IMR-90 (cell line): ENCODE measurements around the gene CTNNAL1. TPM values are rescaled to one million over a fixed set of nuclear protein-coding genes. Genes with fewer than 3 reads are reported as not detected.

Experiments
- ATAC-seq: fragments of 200-7000 bp; cut with Tn5 transposase; 2 replicates; pipeline ENCODE4 v1.9.1; 2020; ENCODE audit warnings: low read depth, mild to moderate bottlenecking, moderate library complexity
- BruUV-seq: library from RNA; stranded (reverse); fragments of 400-500 nt; replicated peaks from 2 replicates; lab custom pipeline; 2021; lab: Mats Ljungman, UMichigan
- CTCF ChIA-PET: fragments of 300-600 bp; formaldehyde crosslinking; extraction: SDS; loops from one replicate; lab custom pipeline; 2021; ENCODE audit warnings: antibody characterized with exemption; lab: Yijun Ruan, JAX
- POLR2A ChIA-PET: fragments of 300-600 bp; sonication (Branson Sonifier 250); formaldehyde crosslinking; loops from one replicate; lab custom pipeline; 2022; ENCODE audit warnings: antibody characterized with exemption; ENCODE audit not compliant: unreplicated experiment; lab: Charles Lee
- DNase-seq: peaks from one replicate; pipeline ENCODE4 v3.0.0; 2013
- H2AFZ ChIP-seq: replicated peaks from 2 replicates; pipeline ENCODE3; 2013; ENCODE audit warnings: low read length, mild to moderate bottlenecking; ENCODE audit not compliant: poor library complexity
- H2AK5ac ChIP-seq: 2 replicates; pipeline ENCODE4 v1.6.1; 2013; ENCODE audit warnings: low read depth, low read length, inconsistent platforms
- H2AK9ac ChIP-seq: replicated peaks from 2 replicates; pipeline ENCODE3; 2013; ENCODE audit warnings: mild to moderate bottlenecking, low read depth, low read length, moderate library complexity; ENCODE audit not compliant: poor library complexity
- H2BK120ac ChIP-seq: 2 replicates; pipeline ENCODE4 v1.6.1; 2013; ENCODE audit warnings: low read depth, low read length, inconsistent platforms
- H2BK15ac ChIP-seq: 3 replicates; pipeline ENCODE4 v1.6.1; 2013; ENCODE audit warnings: low read depth, low read length, inconsistent platforms
- H2BK20ac ChIP-seq: 2 replicates; pipeline ENCODE4 v1.6.1; 2013; ENCODE audit warnings: low read depth, mild to moderate bottlenecking, inconsistent platforms, low read length, moderate library complexity
- H2BK5ac ChIP-seq: 2 replicates; pipeline ENCODE4 v1.6.1; 2013; ENCODE audit warnings: mild to moderate bottlenecking, low read depth, low read length, inconsistent platforms; ENCODE audit not compliant: poor library complexity, severe bottlenecking
- H3K14ac ChIP-seq: replicated peaks from 2 replicates; pipeline ENCODE4 v1.6.1; 2013; ENCODE audit warnings: low read depth, low read length, inconsistent platforms
- H3K18ac ChIP-seq: 2 replicates; pipeline ENCODE4 v1.6.1; 2013; ENCODE audit warnings: low read depth, low read length, control low read depth
- H3K23ac ChIP-seq: 2 replicates; pipeline ENCODE4 v1.6.1; 2013; ENCODE audit warnings: low read depth, low read length, inconsistent platforms
- H3K27ac ChIP-seq: 2 replicates; pipeline ENCODE4 v1.5.1; 2013; ENCODE audit warnings: mild to moderate bottlenecking, control low read depth, low read length; ENCODE audit not compliant: insufficient read depth
- H3K27me3 ChIP-seq: 2 replicates; pipeline ENCODE4 v1.6.1; 2013; ENCODE audit warnings: low read length; ENCODE audit not compliant: control insufficient read depth, insufficient read depth
- H3K36me3 ChIP-seq: 2 replicates; pipeline ENCODE4 v1.6.1; 2013; ENCODE audit warnings: low read length, mixed read lengths; ENCODE audit not compliant: control insufficient read depth, insufficient read depth
- H3K4ac ChIP-seq: 2 replicates; pipeline ENCODE4 v1.6.1; 2013; ENCODE audit warnings: low read depth, low read length, inconsistent platforms
- H3K4me1 ChIP-seq: 2 replicates; pipeline ENCODE4 v1.6.1; 2013; ENCODE audit warnings: low read length, mixed read lengths; ENCODE audit not compliant: control insufficient read depth, insufficient read depth
- H3K4me2 ChIP-seq: 2 replicates; pipeline ENCODE4 v1.6.1; 2013; ENCODE audit warnings: low read depth, mild to moderate bottlenecking, control low read depth, low read length, moderate library complexity
- H3K4me3 ChIP-seq: 2 replicates; pipeline ENCODE4 v1.5.1; 2013; ENCODE audit warnings: low read depth, mild to moderate bottlenecking, control low read depth, low read length, moderate library complexity; ENCODE audit not compliant: insufficient read depth
- H3K56ac ChIP-seq: 2 replicates; pipeline ENCODE4 v1.6.1; 2013; ENCODE audit warnings: low read length, inconsistent platforms; ENCODE audit not compliant: insufficient read depth; ENCODE audit errors: extremely low read depth
- H3K79me1 ChIP-seq, 2 experiments: 2 replicates each; pipeline ENCODE4 v1.6.1; 2013; ENCODE audit warnings: low read length in 2 of 2, inconsistent platforms in 1 of 2, low read depth in 1 of 2
- H3K9ac ChIP-seq: 2 replicates; pipeline ENCODE4 v1.6.1; 2013; ENCODE audit warnings: low read depth, low read length, control low read depth
- H3K9me1 ChIP-seq: 2 replicates; pipeline ENCODE4 v1.6.1; 2013; ENCODE audit warnings: low read length, inconsistent platforms; ENCODE audit not compliant: insufficient read depth
- H3K9me3 ChIP-seq: 2 replicates; pipeline ENCODE4 v1.6.1; 2013; ENCODE audit warnings: low read length; ENCODE audit not compliant: control insufficient read depth, insufficient read depth
- H4K20me1 ChIP-seq: 2 replicates; pipeline ENCODE4 v1.6.1; 2013; ENCODE audit warnings: low read length, inconsistent platforms; ENCODE audit not compliant: insufficient read depth
- H4K5ac ChIP-seq: 2 replicates; pipeline ENCODE4 v1.6.1; 2013; ENCODE audit warnings: mild to moderate bottlenecking, low read depth, low read length, control low read depth
- H4K8ac ChIP-seq, 2 experiments: 2 replicates each; pipeline ENCODE4 v1.6.1; 2013; ENCODE audit warnings: low read depth in 2 of 2, low read length in 2 of 2, control low read depth in 1 of 2, inconsistent platforms in 1 of 2
- H4K91ac ChIP-seq: 2 replicates; pipeline ENCODE4 v1.6.1; 2013; ENCODE audit warnings: low read depth, low read length, inconsistent platforms; ENCODE audit not compliant: insufficient read depth
- BHLHE40 ChIP-seq: fragments of 150-350 bp; IDR thresholded peaks from 2 replicates; pipeline ENCODE4 v1.6.1; 2016; ENCODE audit warnings: mild to moderate bottlenecking, low read depth, low read length
- CEBPB ChIP-seq: IDR thresholded peaks from 2 replicates; pipeline ENCODE4 v1.6.1; 2012; ENCODE audit warnings: low read depth, low read length, improper control_type of control experiment
- CHD1 ChIP-seq: IDR thresholded peaks from 2 replicates; pipeline ENCODE4 v1.6.1; 2012; ENCODE audit warnings: low read depth, low read length, improper control_type of control experiment
- CTCF ChIP-seq: conservative IDR thresholded peaks from 2 replicates; pipeline ENCODE4 v1.5.1; 2012; ENCODE audit warnings: mild to moderate bottlenecking, low read depth, low read length, improper control_type of control experiment
- FOS ChIP-seq: fragments of 150-350 bp; IDR thresholded peaks from 2 replicates; pipeline ENCODE4 v1.6.1; 2016; ENCODE audit warnings: low read depth, low read length
- MXI1 ChIP-seq: IDR thresholded peaks from 2 replicates; pipeline ENCODE4 v1.6.1; 2012; ENCODE audit warnings: low read depth, mild to moderate bottlenecking, low read length, moderate library complexity, borderline replicate concordance
- NFE2L2 ChIP-seq: fragments of 150-350 bp; IDR thresholded peaks from 2 replicates; pipeline ENCODE4 v1.6.1; 2016; ENCODE audit warnings: low read depth, mild to moderate bottlenecking, low read length
- POLR2A ChIP-seq: IDR thresholded peaks from 2 replicates; pipeline ENCODE4 v1.6.1; 2012; ENCODE audit warnings: mild to moderate bottlenecking, low read depth, low read length
- RAD21 ChIP-seq: IDR thresholded peaks from 2 replicates; pipeline ENCODE4 v1.6.1; 2012; ENCODE audit warnings: low read length, improper control_type of control experiment
- RCOR1 ChIP-seq: IDR thresholded peaks from 2 replicates; pipeline ENCODE4 v1.6.1; 2012; ENCODE audit warnings: mild to moderate bottlenecking, low read length, improper control_type of control experiment; ENCODE audit not compliant: insufficient replicate concordance
- SMC3 ChIP-seq: fragments of 150-350 bp; IDR thresholded peaks from 2 replicates; pipeline ENCODE4 v1.6.1; 2016; ENCODE audit warnings: low read depth, mild to moderate bottlenecking, antibody characterized with exemption, low read length, moderate library complexity
- dilution Hi-C: fragments of 300-500 bp; cut with HindIII; formaldehyde crosslinking; loops from one replicate; pipeline ENCODE4 v1.14.3; 2018; ENCODE audit warnings: low sequenced_read_pairs; ENCODE audit not compliant: unreplicated experiment
- in situ Hi-C: fragments of 300-500 bp; cut with MboI; formaldehyde crosslinking; loops from 3 replicates; pipeline ENCODE4 v1.14.3; 2019; ENCODE audit warnings: low sequenced_read_pairs, inconsistent platforms, mixed read lengths
- intact Hi-C: fragments of 100-400 bp; cut with micrococcal nuclease; formaldehyde crosslinking; loops from 2 replicates; pipeline ENCODE4 v1.10.0; 2022
- polyA plus RNA-seq, 3 experiments: library from polyadenylated mRNA; depleted of rRNA; stranded (reverse); fragments of >200 nt; gene quantifications; 2 replicates each; pipeline ENCODE4 v1.2.3, GENCODE V29; 2012; ENCODE audit warnings: low replicate concordance in 1 of 3
- total RNA-seq: library from RNA; depleted of rRNA; stranded (reverse); fragments of >200 nt; gene quantifications from 2 replicates; pipeline ENCODE4 v1.2.3, GENCODE V29; 2012
- TF ChIP-seq, protein P1 (sequence below): fragments of 150-350 bp; IDR thresholded peaks from 2 replicates; pipeline ENCODE4 v1.6.1; 2017; ENCODE audit warnings: mild to moderate bottlenecking, antibody characterized with exemption, low read length, low read depth
- TF ChIP-seq, protein P2 (sequence below): fragments of 150-350 bp; IDR thresholded peaks from 2 replicates; pipeline ENCODE4 v1.6.1; 2016; ENCODE audit warnings: low read depth, mild to moderate bottlenecking, low read length, moderate library complexity, borderline replicate concordance

CTNNAL1 gene
- total and polyA plus RNA-seq, 2 of the 4 experiments (the other 2 are of a cell fraction): 72.3 to 131 TPM

GRCh38 chr9:108967916-108968315 is 45.4 kb downstream of the CTNNAL1 start:
- H3K4me1 ChIP-seq: no peaks in the 10 kb centered on the region
- no peak overlapping the region for H3K4me2 ChIP-seq
- no peak overlapping the region for H2AFZ ChIP-seq
- no peak overlapping the region for H2BK15ac ChIP-seq
- no peak overlapping the region for H2AK5ac ChIP-seq
- H2AK9ac ChIP-seq: no peak overlapping the region
- no peak overlapping the region for H2BK20ac ChIP-seq
- no peak overlapping the region for H3K4me3 ChIP-seq
- ChIA-PET CTCF (interaction anchor here (1.4 kb wide), 1 partner anchor 14 kb away, joined by 3 read pairs; no protein-coding TSS in a partner anchor), POLR2A (no interaction called here)
- H2BK5ac ChIP-seq: no peak overlapping the region
- no peak overlapping the region for H4K5ac ChIP-seq
- peaks cover 6% of the 10 kb centered on the region for H3K9me1 ChIP-seq
- H3K18ac ChIP-seq: no peak overlapping the region
- no peak for ATAC-seq
- H3K23ac ChIP-seq: no peak overlapping the region
- no peak overlapping the region for H3K56ac ChIP-seq
- DNase-seq: no peak
- H3K36me3 ChIP-seq: peaks cover 12% of the 10 kb centered on the region
- H4K91ac ChIP-seq: no peak overlapping the region
- intact Hi-C loops (no loop called here), in situ Hi-C loops (no loop called here), dilution Hi-C loops (no loop called here)
- H3K9ac ChIP-seq: no peak overlapping the region
- H3K27me3 ChIP-seq: no peaks in the 10 kb centered on the region
- no peak overlapping the region for H3K4ac ChIP-seq
- H4K8ac ChIP-seq: no peak overlapping the region
- no peak overlapping the region for H3K14ac ChIP-seq
- no peak overlapping the region for H3K27ac ChIP-seq
- H3K79me1 ChIP-seq: peaks cover 0 to 5% of the 10 kb centered on the region in 2 experiments; a peak in 2 of 4 replicates
- H4K20me1 ChIP-seq: no peaks in the 10 kb centered on the region
- no peak for TF ChIP-seq POLR2A
- no peak for TF ChIP-seq CEBPB
- TF ChIP-seq RCOR1: no peak
- TF ChIP-seq RAD21: no peak
- no peak for TF ChIP-seq BHLHE40
- TF ChIP-seq MXI1: no peak
- TF ChIP-seq NFE2L2: no peak
- TF ChIP-seq CTCF: no peak
- TF ChIP-seq FOS: no peak
- TF ChIP-seq, protein P1, sequence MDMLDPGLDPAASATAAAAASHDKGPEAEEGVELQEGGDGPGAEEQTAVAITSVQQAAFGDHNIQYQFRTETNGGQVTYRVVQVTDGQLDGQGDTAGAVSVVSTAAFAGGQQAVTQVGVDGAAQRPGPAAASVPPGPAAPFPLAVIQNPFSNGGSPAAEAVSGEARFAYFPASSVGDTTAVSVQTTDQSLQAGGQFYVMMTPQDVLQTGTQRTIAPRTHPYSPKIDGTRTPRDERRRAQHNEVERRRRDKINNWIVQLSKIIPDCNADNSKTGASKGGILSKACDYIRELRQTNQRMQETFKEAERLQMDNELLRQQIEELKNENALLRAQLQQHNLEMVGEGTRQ: no peak
- no peak for TF ChIP-seq CHD1
- TF ChIP-seq, protein P2, sequence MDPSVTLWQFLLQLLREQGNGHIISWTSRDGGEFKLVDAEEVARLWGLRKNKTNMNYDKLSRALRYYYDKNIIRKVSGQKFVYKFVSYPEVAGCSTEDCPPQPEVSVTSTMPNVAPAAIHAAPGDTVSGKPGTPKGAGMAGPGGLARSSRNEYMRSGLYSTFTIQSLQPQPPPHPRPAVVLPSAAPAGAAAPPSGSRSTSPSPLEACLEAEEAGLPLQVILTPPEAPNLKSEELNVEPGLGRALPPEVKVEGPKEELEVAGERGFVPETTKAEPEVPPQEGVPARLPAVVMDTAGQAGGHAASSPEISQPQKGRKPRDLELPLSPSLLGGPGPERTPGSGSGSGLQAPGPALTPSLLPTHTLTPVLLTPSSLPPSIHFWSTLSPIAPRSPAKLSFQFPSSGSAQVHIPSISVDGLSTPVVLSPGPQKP: no peak
- TF ChIP-seq SMC3: no peak
- no peak overlapping the region for H2BK120ac ChIP-seq
- BruUV-seq: no TSS peak
- no peaks in the 10 kb centered on the region for H3K9me3 ChIP-seq
